CD14-positive monocyte (primary cell): Measurements from ENCODE around the gene ABHD12. TPM values are rescaled to one million over a fixed set of nuclear protein-coding genes. Genes with fewer than 3 reads are reported as not detected.

ENCODE experiments used
- DNase-seq, 3 donors: peaks; one replicate each; pipeline ENCODE4 v3.0.0-alpha.2; 2011 to 2022
- H2AFZ ChIP-seq: 2 replicates; pipeline ENCODE4 v1.6.0; 2012; ENCODE audit warnings: mild to moderate bottlenecking, low read depth, low read length, inconsistent platforms; ENCODE audit not compliant: insufficient read depth, poor library complexity, severe bottlenecking
- H3K27ac ChIP-seq, 2 donors: 1 replicate in 1 of 2; 2 replicates in 1 of 2; pipeline ENCODE4 v1.5.1; 2012 to 2013; ENCODE audit warnings: low read length in 2 of 2, control low read depth in 1 of 2, inconsistent platforms in 1 of 2, low read depth in 1 of 2, mild to moderate bottlenecking in 1 of 2
- H3K27me3 ChIP-seq, 2 donors: one replicate each; pipeline versions ENCODE4 v1.6.0 to v1.6.1; 2011 to 2013; ENCODE audit warnings: low read length in 2 of 2; ENCODE audit not compliant: control insufficient read depth in 2 of 2, insufficient read depth in 2 of 2
- H3K36me3 ChIP-seq, 2 donors: replicated peaks in 1 of 2; 1 replicate in 1 of 2; 2 replicates in 1 of 2; pipeline versions ENCODE4 v1.5.1 to v1.6.1; 2012 to 2013; ENCODE audit warnings: low read length in 2 of 2, control low read depth in 1 of 2, inconsistent platforms in 1 of 2, mild to moderate bottlenecking in 1 of 2; ENCODE audit not compliant: insufficient read depth in 2 of 2, control insufficient read depth in 1 of 2
- H3K4me1 ChIP-seq, 2 donors: 1 replicate in 1 of 2; 2 replicates in 1 of 2; pipeline versions ENCODE4 v1.5.1 to v1.6.1; 2012 to 2013; ENCODE audit warnings: low read length in 2 of 2, control low read depth in 1 of 2, inconsistent platforms in 1 of 2, mild to moderate bottlenecking in 1 of 2, moderate library complexity in 1 of 2; ENCODE audit not compliant: insufficient read depth in 2 of 2, control insufficient read depth in 1 of 2
- H3K4me2 ChIP-seq: replicated peaks from 2 replicates; pipeline ENCODE3; 2012; ENCODE audit warnings: low read length, moderate library complexity, mild to moderate bottlenecking; ENCODE audit not compliant: poor library complexity, severe bottlenecking; ENCODE audit errors: extremely low read depth
- H3K4me3 ChIP-seq, 3 experiments: fragments of 200-600 bp in 1 of 3; sonication (generic) in 1 of 3; replicated peaks in 1 of 3; 1 replicate in 2 of 3; 2 replicates in 1 of 3; pipeline ENCODE4 v1.5.1; 2011 to 2013; ENCODE audit warnings: low read length in 3 of 3, mild to moderate bottlenecking in 3 of 3, control low read depth in 2 of 3, low read depth in 2 of 3, inconsistent platforms in 1 of 3, moderate library complexity in 1 of 3
- H3K79me2 ChIP-seq: 2 replicates; pipeline ENCODE4 v1.6.0; 2012; ENCODE audit warnings: mild to moderate bottlenecking, control low read depth, inconsistent platforms, low read length, moderate library complexity; ENCODE audit not compliant: insufficient read depth
- H3K9ac ChIP-seq: 2 replicates; pipeline ENCODE4 v1.6.0; 2017; ENCODE audit warnings: low read length, mild to moderate bottlenecking; ENCODE audit not compliant: insufficient read depth, poor library complexity, severe bottlenecking
- H3K9me3 ChIP-seq, 2 donors: replicated peaks in 1 of 2; 1 replicate in 1 of 2; 2 replicates in 1 of 2; pipeline versions ENCODE4 v1.5.1 to v1.6.1; 2012 to 2013; ENCODE audit warnings: low read length in 2 of 2, control low read depth in 1 of 2; ENCODE audit not compliant: control insufficient read depth in 1 of 2, insufficient read depth in 1 of 2
- H4K20me1 ChIP-seq: 2 replicates; pipeline ENCODE4 v1.6.0; 2012; ENCODE audit warnings: mild to moderate bottlenecking, low read length, control low read depth, moderate library complexity; ENCODE audit not compliant: insufficient read depth
- H3K27ac Mint-ChIP-seq, 7 donors: one replicate each; pipeline ENCODE4 v1.8.0; 2020; ENCODE audit warnings: mild to moderate bottlenecking in 7 of 7, mixed read lengths in 7 of 7, moderate library complexity in 6 of 7, inconsistent platforms in 2 of 7
- H3K27me3 Mint-ChIP-seq, 3 donors: one replicate each; pipeline ENCODE4 v1.8.0; 2021 to 2022; ENCODE audit warnings: low read depth in 3 of 3, mild to moderate bottlenecking in 3 of 3, mixed read lengths in 3 of 3, moderate library complexity in 3 of 3, inconsistent platforms in 1 of 3
- H3K36me3 Mint-ChIP-seq, 2 donors: one replicate each; pipeline ENCODE4 v1.8.0; 2020; ENCODE audit warnings: mixed read lengths in 2 of 2, inconsistent platforms in 1 of 2, mild to moderate bottlenecking in 1 of 2
- H3K4me1 Mint-ChIP-seq: one replicate; pipeline ENCODE4 v1.8.0; 2020; ENCODE audit warnings: mild to moderate bottlenecking, mixed read lengths
- H3K4me3 Mint-ChIP-seq, 2 donors: one replicate each; pipeline ENCODE4 v1.8.0; 2020; ENCODE audit warnings: mild to moderate bottlenecking in 2 of 2, mixed read lengths in 2 of 2, moderate library complexity in 1 of 2
- H3K9me3 Mint-ChIP-seq, 7 donors: one replicate each; pipeline ENCODE4 v1.8.0; 2020 to 2022; ENCODE audit warnings: mixed read lengths in 7 of 7, mild to moderate bottlenecking in 6 of 7, moderate library complexity in 6 of 7, inconsistent platforms in 2 of 7
- CTCF ChIP-seq: fragments of 200-600 bp; IDR thresholded peaks from one replicate; pipeline ENCODE4 v1.8.0; 2022; ENCODE audit warnings: antibody characterized with exemption, mild to moderate bottlenecking
- WGBS: methylation state at CpG from one replicate; pipeline ENCODE4 v1.1.5; 2013; ENCODE audit warnings: missing lambda C conversion rate; ENCODE audit not compliant: insufficient coverage; 5-methylcytosine and 5-hydroxymethylcytosine counted together
- intact Hi-C, 2 donors: fragments of 100-400 bp; cut with micrococcal nuclease; formaldehyde crosslinking; loops; one replicate each; pipeline versions ENCODE4 v1.15.0 to v1.15.1; 2023
- polyA plus RNA-seq, 3 donors: library from polyadenylated mRNA; depleted of rRNA in 1 of 3; unstranded in 2 of 3; stranded (reverse) in 1 of 3; fragments of 300-500 nt in 2 of 3; fragments of >200 nt in 1 of 3; fragmentation: Illumina TruSeq in 2 of 3; gene quantifications; 1 replicate in 2 of 3; 2 replicates in 1 of 3; pipeline ENCODE4 v1.2.3, GENCODE V29; 2012 to 2021

ABHD12 gene
- polyA plus RNA-seq, 3 donors = 20.3 to 34.5 (median 32.1) TPM

GRCh38 chr20:25374842-25375241 is 15.8 kb downstream of the ABHD12 start:
- H3K4me1 ChIP-seq = no peaks in the 10 kb centered on the region
- Mint-ChIP-seq H3K9me3 (peaks cover 0 to 2% (median 0%) of the 10 kb centered on the region in 7 donors), H3K36me3 (peaks cover 14 to 21% of the 10 kb centered on the region in 2 donors), H3K27ac (peak overlapping the region in 2 of 7 donors; percentile 27 to 54), H3K4me1 (peaks cover 15% of the 10 kb centered on the region), H3K4me3 (no peak overlapping the region), H3K27me3 (no peaks in the 10 kb centered on the region)
- no peak overlapping the region for H3K9ac ChIP-seq
- no peak for TF ChIP-seq CTCF
- no peaks in the 10 kb centered on the region for H3K36me3 ChIP-seq
- no CpG with 5 or more reads among the region's 2 CpGs for WGBS
- DNase-seq = no peak
- no peaks in the 10 kb centered on the region for H3K27me3 ChIP-seq
- no peak overlapping the region for H3K27ac ChIP-seq
- intact Hi-C loops = no loop called here
- peaks cover 38% of the 10 kb centered on the region for H4K20me1 ChIP-seq
- no peak overlapping the region for H2AFZ ChIP-seq
- H3K79me2 ChIP-seq = peaks cover 80% of the 10 kb centered on the region
- no peak overlapping the region for H3K4me3 ChIP-seq
- H3K4me2 ChIP-seq = no peak overlapping the region
- H3K9me3 ChIP-seq = no peaks in the 10 kb centered on the region

DNA sequence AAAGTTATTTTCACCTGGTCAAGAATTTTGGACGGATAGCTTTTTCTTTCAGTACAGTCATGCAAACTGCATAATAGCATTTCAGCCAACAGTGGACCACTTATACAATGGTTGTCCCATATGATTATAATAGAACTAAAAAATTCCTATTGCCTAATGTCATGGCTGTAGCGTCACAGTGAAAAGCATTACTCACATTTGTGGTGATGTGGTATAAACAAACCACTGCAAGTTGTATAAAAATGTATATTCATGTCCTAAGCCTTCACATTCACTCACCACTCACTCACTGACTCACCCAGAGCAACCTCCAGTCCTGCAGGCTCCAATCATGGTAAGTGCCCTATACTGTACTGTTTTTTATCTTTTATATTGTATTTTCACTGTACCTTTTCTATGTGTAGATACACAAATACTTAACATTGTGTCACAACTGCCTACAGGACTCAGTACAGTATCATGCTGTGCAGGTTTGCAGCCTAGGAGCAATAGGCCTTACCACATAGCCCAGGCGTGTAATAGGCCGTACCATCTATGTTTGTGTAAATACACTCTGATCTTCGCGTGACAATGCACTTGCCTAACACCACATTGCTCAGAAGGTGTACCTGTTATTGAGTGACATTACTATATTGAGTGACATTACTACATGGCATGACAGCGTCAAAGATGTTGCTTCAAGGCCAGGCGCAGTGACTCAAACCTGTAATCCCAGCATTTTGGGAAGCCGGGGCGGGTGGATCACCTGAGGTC is 17.9 kb downstream of the ABHD12 start:
- TF ChIP-seq CTCF = no peak
- Mint-ChIP-seq H3K27me3 (no peaks in the 10 kb centered on the region), H3K36me3 (peaks cover 18 to 28% of the 10 kb centered on the region in 2 donors), H3K4me3 (no peak overlapping the region), H3K27ac (peak overlapping the region in 1 of 7 donors; percentile 26), H3K9me3 (peaks cover 0 to 5% (median 0%) of the 10 kb centered on the region in 7 donors), H3K4me1 (peaks cover 17% of the 10 kb centered on the region)
- Histone ChIP-seq H3K4me1 (no peaks in the 10 kb centered on the region), H2AFZ (no peak overlapping the region), H3K27me3 (no peaks in the 10 kb centered on the region), H3K4me2 (no peak overlapping the region), H3K36me3 (no peaks in the 10 kb centered on the region), H3K9ac (no peak overlapping the region), H3K79me2 (peaks cover 68% of the 10 kb centered on the region), H4K20me1 (peaks cover 29% of the 10 kb centered on the region), H3K27ac (no peak overlapping the region), H3K9me3 (no peaks in the 10 kb centered on the region), H3K4me3 (no peak overlapping the region)
- WGBS = 100% methylated on average over 1 of the region's 10 CpGs
- intact Hi-C loops = no loop called here
- DNase-seq = peak; percentile 24 to 68 (median 44)
